Activated CD4-positive, alpha-beta T cell treated with anti-CD3 and anti-CD28 coated beads, Interleukin-2, Interleukin-6, amounts not matched to agents 100 ng/mL and 50 ng/mL, durations not matched to agents 16 hours and 8 hours (primary cell): ENCODE data around the gene CDC42EP5.
A peak's percentile ranks its signal among the peaks of the same experiment; 100 is the strongest.

Experiments used
- DNase-seq: peaks from one replicate; pipeline ENCODE4 v3.0.0-alpha.2; 2020

CDC42EP5 gene

GRCh38 chr19:54461613-54462012 is 11.5 kb downstream of the CDC42EP5 start:
- no peak for DNase-seq

GRCh38 chr19:54461210-54461609 is 11.9 kb downstream of the CDC42EP5 start:
- no peak for DNase-seq

- no peak for DNase-seq
Measured at GRCh38 chr19:54460230-54461005, 12.7 kb downstream of the CDC42EP5 start.

GRCh38 chr19:54459282-54460229 is 13.5 kb downstream of the CDC42EP5 start:
- DNase-seq, result no peak

GRCh38 chr19:54458648-54459281 is 14.3 kb downstream of the CDC42EP5 start:
- DNase-seq, result no peak

GRCh38 chr19:54457773-54458647 is 15.1 kb downstream of the CDC42EP5 start:
- no peak for DNase-seq

GRCh38 chr19:54456423-54457373 is 16.4 kb downstream of the CDC42EP5 start:
- no peak for DNase-seq

- no peak for DNase-seq
Measured at GRCh38 chr19:54455786-54456422, 17.2 kb downstream of the CDC42EP5 start.

- no peak for DNase-seq
Measured at GRCh38 chr19:54454781-54455675, 18.1 kb downstream of the CDC42EP5 start.

- DNase-seq, result no peak
Measured at GRCh38 chr19:54453921-54454780, 18.9 kb downstream of the CDC42EP5 start.

GRCh38 chr19:54452626-54453025 is 20.5 kb downstream of the CDC42EP5 start:
- DNase-seq, result no peak

GRCh38 chr19:54451997-54452396 is 21.1 kb downstream of the CDC42EP5 start:
- no peak for DNase-seq

GRCh38 chr19:54451331-54451871 is 21.7 kb downstream of the CDC42EP5 start:
- DNase-seq, result no peak

- no peak for DNase-seq
Measured at GRCh38 chr19:54449701-54450069, 23.4 kb downstream of the CDC42EP5 start.

- peak; percentile 98 for DNase-seq
Measured at GRCh38 chr19:54448774-54449700, 24.1 kb downstream of the CDC42EP5 start, which contains the start of gene LENG8. Gene LENG8 (plus strand): TSS chr19:54449199. CDS start chr19:54451345, 2,146 bp downstream.

GRCh38 chr19:54448040-54448773 is 24.9 kb downstream of the CDC42EP5 start:
- peak; percentile 41 for DNase-seq
